Thoracic aorta (tissue), 2 donors: Measurements from ENCODE around the gene RNF187. TPM values are rescaled to one million over a fixed set of nuclear protein-coding genes. Genes with fewer than 3 reads are reported as not detected.
"Not testable (repeated sequence)": the region's sequence is repeated elsewhere in the genome, so short reads cannot be mapped to it uniquely, and the experiment has no call there.

Source experiments
- ATAC-seq: fragments of 150-250 bp; one replicate; pipeline ENCODE4 v1.8.0; 2017; ENCODE audit warnings: low read depth; ENCODE audit not compliant: insufficient number of reproducible peaks, low FRiP score
- DNase-seq: peaks from one replicate; pipeline ENCODE4 v3.0.0-alpha.2; 2020; ENCODE audit warnings: low spot score
- H3K27ac ChIP-seq, 2 donors: fragments of 200-600 bp; sonication (generic); 1 replicate in 1 of 2; 2 replicates in 1 of 2; pipeline ENCODE4 v1.5.1; 2016; ENCODE audit warnings: mild to moderate bottlenecking in 2 of 2, moderate library complexity in 2 of 2
- H3K27me3 ChIP-seq: fragments of 200-600 bp; sonication (generic); replicated peaks from 2 replicates; pipeline ENCODE4 v1.6.0; 2016; ENCODE audit warnings: mild to moderate bottlenecking; ENCODE audit not compliant: insufficient read depth
- H3K36me3 ChIP-seq: fragments of 200-600 bp; sonication (generic); one replicate; pipeline ENCODE4 v1.5.1; 2016
- H3K4me1 ChIP-seq, 2 donors: fragments of 200-600 bp; sonication (generic); 1 replicate in 1 of 2; 2 replicates in 1 of 2; pipeline versions ENCODE4 v1.5.1 to v1.6.0; 2016; ENCODE audit warnings: low read depth in 2 of 2, mild to moderate bottlenecking in 1 of 2; ENCODE audit not compliant: control insufficient read depth in 1 of 2
- H3K4me3 ChIP-seq: fragments of 200-600 bp; sonication (generic); 2 replicates; pipeline ENCODE4 v1.5.1; 2016; ENCODE audit warnings: mild to moderate bottlenecking
- H3K9me3 ChIP-seq: fragments of 200-600 bp; sonication (generic); 2 replicates; pipeline ENCODE4 v1.5.1; 2016
- CTCF ChIP-seq: fragments of 200-600 bp; sonication (generic); IDR thresholded peaks from one replicate; pipeline ENCODE4 v1.5.1; 2019; ENCODE audit warnings: antibody characterized with exemption
- total RNA-seq, 2 donors: library from RNA; depleted of rRNA; stranded (reverse); fragments of >200 nt; gene quantifications; one replicate each; pipeline versions ENCODE4 v1.1.0 to v1.2.3, GENCODE V29; 2016

RNF187 gene
- total RNA-seq, 2 donors from 2014 or later: 35.6 to 70.1 TPM

GRCh38 chr1:228465141-228465540 is 22.0 kb upstream of the RNF187 start:
- no peak for TF ChIP-seq CTCF
- H3K27me3 ChIP-seq: peaks cover 25% of the 10 kb centered on the region
- H3K27ac ChIP-seq: no peak overlapping the region
- H3K4me3 ChIP-seq: peak overlapping the region; percentile 61
- ATAC-seq (no peak), DNase-seq (no peak)
- peaks cover 0 to 11% of the 10 kb centered on the region in 2 donors for H3K4me1 ChIP-seq
- no peaks in the 10 kb centered on the region for H3K36me3 ChIP-seq
- H3K9me3 ChIP-seq: no peaks in the 10 kb centered on the region

- DNase-seq: no peak
- H3K27ac ChIP-seq: no peak overlapping the region
- no peak overlapping the region for H3K4me3 ChIP-seq
- no peaks in the 10 kb centered on the region for H3K9me3 ChIP-seq
- TF ChIP-seq CTCF: no peak
- ATAC-seq: no peak
- H3K36me3 ChIP-seq: no peaks in the 10 kb centered on the region
- peaks cover 25% of the 10 kb centered on the region for H3K27me3 ChIP-seq
- peaks cover 0 to 11% of the 10 kb centered on the region in 2 donors for H3K4me1 ChIP-seq
Observed at GRCh38 chr1:228465571-228466146, 21.5 kb upstream of the RNF187 start.

GRCh38 chr1:228468188-228468587 is 19.0 kb upstream of the RNF187 start:
- not testable (repeated sequence) for DNase-seq, H3K9me3 ChIP-seq, H3K27ac ChIP-seq, ATAC-seq, H3K4me3 ChIP-seq, H3K36me3 ChIP-seq
- H3K4me1 ChIP-seq: peaks cover 0 to 11% of the 10 kb centered on the region in 2 donors
- H3K27me3 ChIP-seq: peaks cover 18% of the 10 kb centered on the region

- Histone ChIP-seq H3K4me1 (peaks cover 0 to 5% of the 10 kb centered on the region in 2 donors), H3K27ac (no peak overlapping the region), H3K4me3 (no peak overlapping the region), H3K27me3 (peaks cover 10% of the 10 kb centered on the region), H3K36me3 (no peaks in the 10 kb centered on the region), H3K9me3 (no peaks in the 10 kb centered on the region)
- no peak for TF ChIP-seq CTCF
- ATAC-seq (no peak), DNase-seq (no peak)
Observed at GRCh38 chr1:228469413-228470162, 17.6 kb upstream of the RNF187 start.

GRCh38 chr1:228471154-228471761 is 15.9 kb upstream of the RNF187 start:
- ATAC-seq (no peak), DNase-seq (no peak)
- peaks cover 10% of the 10 kb centered on the region for H3K27me3 ChIP-seq

More at GRCh38 chr1:228471154-228471761, 15.9 kb upstream of the RNF187 start:
- no peaks in the 10 kb centered on the region for H3K36me3 ChIP-seq
- no peak overlapping the region for H3K4me3 ChIP-seq
- H3K27ac ChIP-seq: no peak overlapping the region
- TF ChIP-seq CTCF: no peak
- H3K4me1 ChIP-seq: no peaks in the 10 kb centered on the region
- H3K9me3 ChIP-seq: no peaks in the 10 kb centered on the region
